Activated naive CD8-positive, alpha-beta T cell treated with anti-CD3 and anti-CD28 coated beads for 36 hours (primary cell): ENCODE measurements around the gene CALN1. TPM values are rescaled to one million over a fixed set of nuclear protein-coding genes. Genes with fewer than 3 reads are reported as not detected.

ENCODE experiments used
- DNase-seq: peaks from one replicate; pipeline ENCODE4 v3.0.0; 2021
- H3K27ac Mint-ChIP-seq: one replicate; pipeline ENCODE4 v1.8.0; 2022; ENCODE audit warnings: mild to moderate bottlenecking, moderate library complexity, mixed read lengths
- H3K27me3 Mint-ChIP-seq: one replicate; pipeline ENCODE4 v1.8.0; 2022; ENCODE audit warnings: mild to moderate bottlenecking, mixed read lengths
- H3K36me3 Mint-ChIP-seq: one replicate; pipeline ENCODE4 v1.8.0; 2021; ENCODE audit warnings: mild to moderate bottlenecking, mixed read lengths
- H3K4me1 Mint-ChIP-seq: one replicate; pipeline ENCODE4 v1.8.0; 2021; ENCODE audit warnings: mixed read lengths
- H3K4me3 Mint-ChIP-seq: one replicate; pipeline ENCODE4 v1.8.0; 2022; ENCODE audit warnings: mild to moderate bottlenecking, moderate library complexity, mixed read lengths
- H3K9me3 Mint-ChIP-seq: one replicate; pipeline ENCODE4 v1.8.0; 2022; ENCODE audit warnings: mixed read lengths
- total RNA-seq, 2 experiments: library from RNA; stranded (reverse); gene quantifications; one replicate each; pipeline ENCODE4 v1.2.3, GENCODE V29; 2021

Gene CALN1
- total RNA-seq, 2 experiments from 2014 or later = not detected

GRCh38 chr7:71911051-71911450 is 501.1 kb downstream of the CALN1 start:
- Mint-ChIP-seq H3K27ac (no peak overlapping the region), H3K9me3 (peaks cover 12% of the 10 kb centered on the region), H3K27me3 (no peaks in the 10 kb centered on the region), H3K4me1 (no peaks in the 10 kb centered on the region), H3K36me3 (no peaks in the 10 kb centered on the region), H3K4me3 (no peak overlapping the region)
- DNase-seq = no peak

GRCh38 chr7:71905821-71906220 is 506.3 kb downstream of the CALN1 start:
- H3K27ac Mint-ChIP-seq = no peak overlapping the region
- no peak for DNase-seq
- peaks cover 20% of the 10 kb centered on the region for H3K9me3 Mint-ChIP-seq
- no peak overlapping the region for H3K4me3 Mint-ChIP-seq
- no peaks in the 10 kb centered on the region for H3K27me3 Mint-ChIP-seq
- no peaks in the 10 kb centered on the region for H3K4me1 Mint-ChIP-seq
- no peaks in the 10 kb centered on the region for H3K36me3 Mint-ChIP-seq

DNA sequence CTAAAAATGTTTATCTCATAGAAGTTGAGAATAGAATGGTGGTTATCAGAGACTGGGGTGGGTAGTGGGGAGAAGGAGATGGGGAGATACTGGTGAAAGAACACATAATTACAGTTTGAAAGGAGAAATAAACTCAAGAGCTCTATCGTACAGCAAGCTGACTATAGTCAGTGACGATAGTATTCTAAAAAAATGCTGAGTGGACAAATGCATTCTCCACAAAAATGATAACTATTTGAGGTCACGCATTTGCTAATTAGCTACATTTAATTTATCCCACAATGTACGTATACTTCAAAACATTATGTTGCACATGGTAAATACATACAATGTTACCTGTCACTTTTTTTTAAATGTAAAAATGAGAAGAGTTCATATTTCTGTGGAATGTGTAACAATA is 507.7 kb downstream of the CALN1 start:
- no peak overlapping the region for H3K27ac Mint-ChIP-seq
- DNase-seq = no peak
- no peaks in the 10 kb centered on the region for H3K27me3 Mint-ChIP-seq
- no peaks in the 10 kb centered on the region for H3K36me3 Mint-ChIP-seq
- H3K9me3 Mint-ChIP-seq = peaks cover 20% of the 10 kb centered on the region
- H3K4me1 Mint-ChIP-seq = no peaks in the 10 kb centered on the region
- no peak overlapping the region for H3K4me3 Mint-ChIP-seq

DNA sequence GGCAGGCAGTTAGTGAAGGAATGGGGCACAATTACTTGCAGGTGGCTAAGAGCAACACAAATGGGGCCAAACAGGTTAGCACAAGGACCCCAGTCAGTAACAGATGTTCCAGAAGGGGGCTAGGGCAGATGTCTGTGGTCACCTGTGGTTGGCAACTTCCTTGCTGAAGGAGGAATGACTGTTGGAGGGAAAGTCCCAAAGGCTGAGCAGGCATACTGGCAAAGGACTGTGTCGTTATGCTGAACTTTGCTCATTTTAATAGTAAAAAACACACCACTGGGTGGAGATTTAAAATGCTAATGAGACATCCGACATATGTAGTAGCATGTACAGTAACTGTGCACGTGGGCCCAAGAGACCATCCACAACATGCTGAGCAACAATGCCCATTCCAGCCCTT is 511.6 kb downstream of the CALN1 start:
- no peak overlapping the region for H3K4me3 Mint-ChIP-seq
- no peaks in the 10 kb centered on the region for H3K27me3 Mint-ChIP-seq
- H3K4me1 Mint-ChIP-seq = no peaks in the 10 kb centered on the region
- no peak for DNase-seq
- H3K9me3 Mint-ChIP-seq = peaks cover 18% of the 10 kb centered on the region
- no peaks in the 10 kb centered on the region for H3K36me3 Mint-ChIP-seq
- no peak overlapping the region for H3K27ac Mint-ChIP-seq

GRCh38 chr7:71896535-71896934 is 515.6 kb downstream of the CALN1 start:
- Mint-ChIP-seq H3K9me3 (peaks cover under 1% of the 10 kb centered on the region), H3K36me3 (no peaks in the 10 kb centered on the region), H3K4me3 (no peak overlapping the region), H3K27ac (no peak overlapping the region), H3K4me1 (no peaks in the 10 kb centered on the region), H3K27me3 (no peaks in the 10 kb centered on the region)
- DNase-seq = no peak

GRCh38 chr7:71886046-71886445 is 526.1 kb downstream of the CALN1 start:
- Mint-ChIP-seq H3K27ac (no peak overlapping the region), H3K4me1 (no peaks in the 10 kb centered on the region), H3K9me3 (peaks cover 18% of the 10 kb centered on the region), H3K27me3 (no peaks in the 10 kb centered on the region), H3K4me3 (no peak overlapping the region), H3K36me3 (no peaks in the 10 kb centered on the region)
- DNase-seq = no peak

GRCh38 chr7:71885487-71885886 is 526.7 kb downstream of the CALN1 start:
- Mint-ChIP-seq H3K9me3 (peaks cover 18% of the 10 kb centered on the region), H3K27me3 (no peaks in the 10 kb centered on the region), H3K27ac (no peak overlapping the region), H3K36me3 (no peaks in the 10 kb centered on the region), H3K4me3 (no peak overlapping the region), H3K4me1 (no peaks in the 10 kb centered on the region)
- no peak for DNase-seq

GRCh38 chr7:71883415-71883814 is 528.7 kb downstream of the CALN1 start:
- H3K9me3 Mint-ChIP-seq = peaks cover 16% of the 10 kb centered on the region
- H3K4me3 Mint-ChIP-seq = no peak overlapping the region
- H3K4me1 Mint-ChIP-seq = no peaks in the 10 kb centered on the region
- H3K27ac Mint-ChIP-seq = no peak overlapping the region
- DNase-seq = no peak
- H3K36me3 Mint-ChIP-seq = no peaks in the 10 kb centered on the region
- no peaks in the 10 kb centered on the region for H3K27me3 Mint-ChIP-seq

- no peaks in the 10 kb centered on the region for H3K4me1 Mint-ChIP-seq
- H3K27ac Mint-ChIP-seq = no peak overlapping the region
- H3K4me3 Mint-ChIP-seq = no peak overlapping the region
- no peaks in the 10 kb centered on the region for H3K36me3 Mint-ChIP-seq
- no peak for DNase-seq
- peaks cover 8% of the 10 kb centered on the region for H3K9me3 Mint-ChIP-seq
- H3K27me3 Mint-ChIP-seq = no peaks in the 10 kb centered on the region
Measured at GRCh38 chr7:71871446-71871845, 540.7 kb downstream of the CALN1 start.

- Mint-ChIP-seq H3K36me3 (no peaks in the 10 kb centered on the region), H3K4me3 (no peak overlapping the region), H3K9me3 (peaks cover 7% of the 10 kb centered on the region), H3K27ac (no peak overlapping the region), H3K27me3 (no peaks in the 10 kb centered on the region), H3K4me1 (no peaks in the 10 kb centered on the region)
- no peak for DNase-seq
Measured at GRCh38 chr7:71870812-71871211, 541.3 kb downstream of the CALN1 start.

DNA sequence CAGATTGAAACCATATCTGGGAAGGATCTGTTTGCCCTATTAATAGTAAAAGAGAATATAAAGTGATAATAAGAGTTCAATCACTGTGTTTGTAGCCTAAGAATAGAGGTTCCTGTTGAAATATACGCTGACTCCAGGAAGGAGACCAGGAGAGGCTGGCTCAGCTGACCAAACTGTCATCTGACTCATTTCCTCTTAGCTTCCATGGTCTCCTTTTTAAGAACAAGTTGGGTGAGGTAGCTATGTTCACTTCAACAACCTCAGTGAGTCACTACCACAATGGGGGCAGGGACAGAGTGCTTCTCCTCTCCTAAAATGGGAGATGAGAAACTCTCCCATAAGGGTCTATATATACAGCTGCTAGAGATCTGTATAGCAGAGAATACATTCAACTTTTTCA is 543.3 kb downstream of the CALN1 start:
- Mint-ChIP-seq H3K9me3 (peaks cover 4% of the 10 kb centered on the region), H3K27ac (no peak overlapping the region), H3K36me3 (no peaks in the 10 kb centered on the region), H3K4me1 (no peaks in the 10 kb centered on the region), H3K27me3 (no peaks in the 10 kb centered on the region), H3K4me3 (no peak overlapping the region)
- DNase-seq = no peak

DNA sequence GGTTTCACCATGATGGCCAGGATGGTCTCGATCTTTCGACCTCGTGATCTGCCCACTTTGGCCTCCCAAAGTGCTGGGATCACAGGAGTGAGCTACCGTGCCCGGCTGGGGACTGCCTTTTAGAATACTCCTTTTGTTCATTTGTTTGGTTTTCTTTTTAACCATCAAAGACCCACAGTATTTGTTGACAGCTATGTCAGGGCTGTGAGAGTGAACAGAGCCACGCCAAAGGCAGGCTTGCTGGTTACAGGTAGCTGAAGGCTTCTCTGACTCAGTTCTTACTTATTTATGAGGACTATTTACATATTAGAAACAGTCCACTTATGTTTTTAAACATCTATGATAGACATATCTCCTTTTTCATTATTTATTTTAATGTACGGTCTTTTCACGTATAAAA is 544.5 kb downstream of the CALN1 start:
- Mint-ChIP-seq H3K27me3 (no peaks in the 10 kb centered on the region), H3K27ac (no peak overlapping the region), H3K9me3 (peaks cover 4% of the 10 kb centered on the region), H3K36me3 (no peaks in the 10 kb centered on the region), H3K4me1 (no peaks in the 10 kb centered on the region), H3K4me3 (no peak overlapping the region)
- DNase-seq = no peak

DNA sequence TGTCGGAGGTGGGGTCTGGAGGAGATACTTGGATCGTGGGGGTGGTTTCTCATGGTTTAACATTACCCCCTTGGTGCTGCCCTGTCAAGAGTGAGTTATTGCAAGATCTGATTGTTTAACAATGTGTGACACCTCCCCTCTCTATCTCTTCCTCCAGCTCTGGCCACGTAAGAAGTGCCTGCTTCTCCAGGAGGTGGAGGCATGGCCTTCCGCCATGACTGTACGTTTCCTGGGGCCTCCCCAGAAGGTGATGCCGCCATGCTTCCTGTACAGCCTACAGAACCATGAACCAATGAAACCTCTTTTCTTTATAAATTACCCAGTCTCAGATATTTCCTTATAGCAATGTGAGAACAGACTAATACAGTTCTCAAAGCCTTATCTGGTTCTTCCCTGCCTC is 547.0 kb downstream of the CALN1 start:
- Mint-ChIP-seq H3K36me3 (no peaks in the 10 kb centered on the region), H3K27ac (no peak overlapping the region), H3K4me1 (no peaks in the 10 kb centered on the region), H3K27me3 (no peaks in the 10 kb centered on the region), H3K9me3 (peaks cover 4% of the 10 kb centered on the region), H3K4me3 (no peak overlapping the region)
- no peak for DNase-seq

GRCh38 chr7:71864130-71864529 is 548.0 kb downstream of the CALN1 start:
- Mint-ChIP-seq H3K27ac (no peak overlapping the region), H3K9me3 (peaks cover 4% of the 10 kb centered on the region), H3K27me3 (no peaks in the 10 kb centered on the region), H3K4me1 (no peaks in the 10 kb centered on the region), H3K4me3 (no peak overlapping the region), H3K36me3 (no peaks in the 10 kb centered on the region)
- no peak for DNase-seq

GRCh38 chr7:71860572-71860971 is 551.6 kb downstream of the CALN1 start:
- Mint-ChIP-seq H3K36me3 (no peaks in the 10 kb centered on the region), H3K27ac (no peak overlapping the region), H3K9me3 (no peaks in the 10 kb centered on the region), H3K4me1 (no peaks in the 10 kb centered on the region), H3K4me3 (no peak overlapping the region), H3K27me3 (no peaks in the 10 kb centered on the region)
- DNase-seq = no peak

GRCh38 chr7:71857338-71857737 is 554.8 kb downstream of the CALN1 start:
- no peak overlapping the region for H3K4me3 Mint-ChIP-seq
- no peaks in the 10 kb centered on the region for H3K9me3 Mint-ChIP-seq
- H3K36me3 Mint-ChIP-seq = no peaks in the 10 kb centered on the region
- H3K27ac Mint-ChIP-seq = no peak overlapping the region
- no peaks in the 10 kb centered on the region for H3K27me3 Mint-ChIP-seq
- no peaks in the 10 kb centered on the region for H3K4me1 Mint-ChIP-seq
- DNase-seq = no peak
